Measurements from ENCODE around the gene ARHGDIG.
"Not testable (repeated sequence)": the region's sequence is repeated elsewhere in the genome, so short reads cannot be mapped to it uniquely, and the experiment has no call there.

Gene ARHGDIG

DNA sequence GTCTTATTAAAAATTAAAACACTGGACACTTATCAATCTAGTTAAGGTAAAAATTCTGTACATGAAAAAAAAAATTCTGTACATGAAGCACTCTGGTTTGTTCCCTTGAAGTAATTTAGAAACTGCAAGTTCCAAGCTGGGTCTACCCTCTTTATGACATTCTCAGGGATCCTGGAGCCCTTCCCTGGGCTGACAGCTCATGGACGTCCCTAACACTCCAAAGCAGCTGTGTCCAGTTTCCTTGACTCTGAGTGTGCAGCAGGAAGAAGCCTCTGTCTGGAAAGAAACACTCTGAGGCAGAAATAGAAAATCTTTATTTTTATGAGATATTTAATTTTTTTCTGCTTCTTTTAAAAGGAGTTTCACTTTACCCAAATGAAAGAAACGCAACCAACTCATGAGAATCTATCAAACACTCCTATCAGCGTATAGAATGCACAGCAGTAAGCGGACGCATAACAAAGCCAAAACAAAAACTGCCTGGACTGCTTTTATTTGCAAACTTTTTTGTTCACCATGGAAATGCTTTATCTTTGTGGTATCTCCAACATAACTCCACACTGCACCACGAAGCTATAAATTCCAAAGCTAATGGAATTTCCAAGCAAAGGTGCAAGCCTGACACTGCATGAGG, 50.9 kb downstream of the ARHGDIG start:
- H2AK5ac ChIP-seq (ENCODE audit: low read depth, low read length); H4K8ac ChIP-seq (ENCODE audit: low read depth, low read length); H3K4ac ChIP-seq (ENCODE audit: low read length); H3K36me3 ChIP-seq (replicated peaks in 1 of 2; ENCODE audit: control insufficient read depth in 2 of 2, insufficient read depth in 2 of 2, low read length in 2 of 2); H3K23ac ChIP-seq (ENCODE audit: low read depth, low read length, poor library complexity); H3K4me3 ChIP-seq (ENCODE audit: low read length in 2 of 2); H3K27me3 ChIP-seq (ENCODE audit: control insufficient read depth in 3 of 3, insufficient read depth in 3 of 3, low read depth in 1 of 3, low read length in 3 of 3); H3K14ac ChIP-seq (ENCODE audit: low read length); H3K9me3 ChIP-seq (replicated peaks in 1 of 2; ENCODE audit: control insufficient read depth in 2 of 2, insufficient read depth in 1 of 2, low read depth in 1 of 2, low read length in 2 of 2); H3K18ac ChIP-seq (ENCODE audit: low read length); H2BK12ac ChIP-seq (ENCODE audit: low read length); H3K27ac ChIP-seq (replicated peaks; ENCODE audit: low read length); H2BK15ac ChIP-seq (ENCODE audit: low read length); DNase-seq (ENCODE audit: low spot score); H2AFZ ChIP-seq (ENCODE audit: low read length); H2BK5ac ChIP-seq (ENCODE audit: low read length); H4K91ac ChIP-seq (ENCODE audit: low read depth, low read length, poor library complexity); H2BK120ac ChIP-seq (ENCODE audit: low read depth, low read length); H3K9ac ChIP-seq (ENCODE audit: low read depth, low read length, poor library complexity); H3K4me2 ChIP-seq (ENCODE audit: insufficient read depth, low read length, poor library complexity, severe bottlenecking): not testable (repeated sequence)
- Histone ChIP-seq H3K79me1 (ENCODE audit: low read depth, low read length) (peaks cover 12% of the 10 kb centered on the region), H3K4me1 (ENCODE audit: control insufficient read depth in 2 of 2, insufficient read depth in 1 of 2, low read depth in 1 of 2, low read length in 2 of 2) (peaks cover 10 to 21% of the 10 kb centered on the region in 2 donors)
- no CpG with 5 or more reads among the region's 6 CpGs for WGBS, 2 donors (ENCODE audit: extremely low coverage in 2 of 2, insufficient read length in 2 of 2, insufficient replicate concordance in 1 of 2)
